NT2/D1 (cell line): ENCODE data around the gene ZNF574.
"Not testable (repeated sequence)": the region's sequence is repeated elsewhere in the genome, so short reads cannot be mapped to it uniquely, and the experiment has no call there.

Experiments
- DNase-seq: peaks from one replicate; pipeline ENCODE4 v3.0.0-alpha.2; 2011; ENCODE audit warnings: low read depth, low spot score
- H3K27me3 ChIP-seq: 2 replicates; pipeline ENCODE4 v1.6.0; 2011; ENCODE audit warnings: mild to moderate bottlenecking; ENCODE audit not compliant: insufficient read length, insufficient read depth
- H3K36me3 ChIP-seq: 2 replicates; pipeline ENCODE4 v1.6.1; 2011; ENCODE audit warnings: mild to moderate bottlenecking, low read length, mixed read lengths; ENCODE audit not compliant: insufficient read depth, insufficient read length
- H3K4me1 ChIP-seq: 2 replicates; pipeline ENCODE4 v1.5.1; 2011; ENCODE audit not compliant: insufficient read depth, insufficient read length
- H3K4me3 ChIP-seq: 2 replicates; pipeline ENCODE4 v1.5.1; 2011; ENCODE audit warnings: low read depth; ENCODE audit not compliant: insufficient read length
- H3K9ac ChIP-seq: 2 replicates; pipeline ENCODE4 v1.6.0; 2011; ENCODE audit warnings: low read depth; ENCODE audit not compliant: insufficient read length
- H3K9me3 ChIP-seq: 2 replicates; pipeline ENCODE4 v1.5.1; 2011; ENCODE audit warnings: mild to moderate bottlenecking, low read length; ENCODE audit not compliant: insufficient read depth
- SUZ12 ChIP-seq: IDR thresholded peaks from 2 replicates; pipeline ENCODE4 v1.6.1; 2011; ENCODE audit not compliant: insufficient read length, insufficient read depth; ENCODE audit errors: extremely low read depth
- YY1 ChIP-seq: IDR thresholded peaks from 2 replicates; pipeline ENCODE4 v1.6.1; 2011; ENCODE audit not compliant: insufficient read length, insufficient read depth
- ZNF274 ChIP-seq: IDR thresholded peaks from 2 replicates; pipeline ENCODE4 v1.6.1; 2011; ENCODE audit warnings: mild to moderate bottlenecking, low read depth, low read length

The ZNF574 gene

GRCh38 chr19:42075616-42076379 is at the start of gene ZNF574:
Gene ZNF574 (plus strand): TSS chr19:42076166. CDS start chr19:42078607, 2,441 bp downstream.
- Histone ChIP-seq H3K36me3 (peaks cover 34% of the 10 kb centered on the region), H3K9me3 (no peaks in the 10 kb centered on the region), H3K9ac (peak within 1 kb of the TSS; percentile 93), H3K27me3 (no peaks in the 10 kb centered on the region), H3K4me3 (peak within 1 kb of the TSS; percentile 81), H3K4me1 (peaks cover 3% of the 10 kb centered on the region)
- DNase-seq: peak; percentile 97
- TF ChIP-seq ZNF274 (no peak), YY1 (peak; percentile 71), SUZ12 (no peak)

- DNase-seq: peak; percentile 32
- no peaks in the 10 kb centered on the region for H3K27me3 ChIP-seq
- no peak overlapping the region for H3K9ac ChIP-seq
- H3K4me3 ChIP-seq: no peak overlapping the region
- no peaks in the 10 kb centered on the region for H3K36me3 ChIP-seq
- no peaks in the 10 kb centered on the region for H3K9me3 ChIP-seq
- TF ChIP-seq SUZ12 (no peak), ZNF274 (no peak), YY1 (no peak)
- peaks cover 2% of the 10 kb centered on the region for H3K4me1 ChIP-seq
These were observed 47.4 kb upstream of the ZNF574 start for GRCh38 chr19:42028304-42029216.

GRCh38 chr19:42030645-42031440 is 45.1 kb upstream of the ZNF574 start:
- H3K36me3 ChIP-seq: no peaks in the 10 kb centered on the region
- H3K27me3 ChIP-seq: no peaks in the 10 kb centered on the region
- no peaks in the 10 kb centered on the region for H3K4me1 ChIP-seq
- DNase-seq: no peak
- H3K9ac ChIP-seq: no peak overlapping the region
- H3K4me3 ChIP-seq: no peak overlapping the region
- TF ChIP-seq ZNF274: no peak
- TF ChIP-seq YY1: no peak
- no peak for TF ChIP-seq SUZ12
- no peaks in the 10 kb centered on the region for H3K9me3 ChIP-seq

- H3K4me3 ChIP-seq: no peak overlapping the region
- peaks cover under 1% of the 10 kb centered on the region for H3K36me3 ChIP-seq
- no peaks in the 10 kb centered on the region for H3K9me3 ChIP-seq
- no peak overlapping the region for H3K9ac ChIP-seq
- no peaks in the 10 kb centered on the region for H3K27me3 ChIP-seq
- TF ChIP-seq SUZ12: no peak
- no peak for TF ChIP-seq YY1
- TF ChIP-seq ZNF274: no peak
- peak; percentile 84 for DNase-seq
- H3K4me1 ChIP-seq: no peaks in the 10 kb centered on the region
These were observed 43.5 kb upstream of the ZNF574 start for GRCh38 chr19:42032431-42032830.

GRCh38 chr19:42033413-42033812 is 42.6 kb upstream of the ZNF574 start:
- Histone ChIP-seq H3K9ac (no peak overlapping the region), H3K27me3 (no peaks in the 10 kb centered on the region), H3K9me3 (no peaks in the 10 kb centered on the region), H3K4me1 (no peaks in the 10 kb centered on the region), H3K36me3 (peaks cover 8% of the 10 kb centered on the region), H3K4me3 (no peak overlapping the region)
- DNase-seq: no peak
- TF ChIP-seq YY1 (no peak), ZNF274 (no peak), SUZ12 (no peak)

GRCh38 chr19:42034640-42035391 is 41.1 kb upstream of the ZNF574 start:
- DNase-seq: peak; percentile 56
- peaks cover 12% of the 10 kb centered on the region for H3K36me3 ChIP-seq
- not testable (repeated sequence) for H3K9me3 ChIP-seq, H3K4me3 ChIP-seq, H3K27me3 ChIP-seq, H3K4me1 ChIP-seq, H3K9ac ChIP-seq
